ENCODE results near the gene NUAK1.

DNA sequence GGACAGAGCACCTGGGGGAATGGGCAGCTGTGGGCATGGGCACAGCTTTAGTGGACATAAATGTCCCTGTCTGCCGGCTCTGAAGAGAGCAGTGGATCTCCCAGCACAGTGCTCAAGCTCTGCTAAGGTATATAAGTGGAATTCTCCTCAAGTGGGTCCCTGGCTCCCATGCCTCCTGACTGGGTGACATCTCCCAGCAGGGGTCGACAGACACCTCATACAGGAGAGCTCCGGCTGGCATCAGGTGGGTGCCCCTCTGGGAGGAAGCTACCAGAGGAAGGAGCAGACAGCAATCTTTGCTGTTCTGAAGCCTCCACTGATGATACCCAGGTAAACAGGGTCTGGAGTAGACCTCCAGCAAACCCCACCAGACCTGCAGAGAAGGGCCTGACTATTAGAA, 25.0 kb upstream of the NUAK1 start:
- TF ChIP-seq SPI1 (IDR thresholded peaks at IDR 0.05; ENCODE audit: borderline replicate concordance, low read depth) (no peak), POLR2AphosphoS5 (IDR thresholded peaks at IDR 0.05; ENCODE audit: low read depth) (no peak), GABPA (IDR thresholded peaks at IDR 0.05; ENCODE audit: low read depth) (no peak)
- TF ChIP-seq, protein P1, sequence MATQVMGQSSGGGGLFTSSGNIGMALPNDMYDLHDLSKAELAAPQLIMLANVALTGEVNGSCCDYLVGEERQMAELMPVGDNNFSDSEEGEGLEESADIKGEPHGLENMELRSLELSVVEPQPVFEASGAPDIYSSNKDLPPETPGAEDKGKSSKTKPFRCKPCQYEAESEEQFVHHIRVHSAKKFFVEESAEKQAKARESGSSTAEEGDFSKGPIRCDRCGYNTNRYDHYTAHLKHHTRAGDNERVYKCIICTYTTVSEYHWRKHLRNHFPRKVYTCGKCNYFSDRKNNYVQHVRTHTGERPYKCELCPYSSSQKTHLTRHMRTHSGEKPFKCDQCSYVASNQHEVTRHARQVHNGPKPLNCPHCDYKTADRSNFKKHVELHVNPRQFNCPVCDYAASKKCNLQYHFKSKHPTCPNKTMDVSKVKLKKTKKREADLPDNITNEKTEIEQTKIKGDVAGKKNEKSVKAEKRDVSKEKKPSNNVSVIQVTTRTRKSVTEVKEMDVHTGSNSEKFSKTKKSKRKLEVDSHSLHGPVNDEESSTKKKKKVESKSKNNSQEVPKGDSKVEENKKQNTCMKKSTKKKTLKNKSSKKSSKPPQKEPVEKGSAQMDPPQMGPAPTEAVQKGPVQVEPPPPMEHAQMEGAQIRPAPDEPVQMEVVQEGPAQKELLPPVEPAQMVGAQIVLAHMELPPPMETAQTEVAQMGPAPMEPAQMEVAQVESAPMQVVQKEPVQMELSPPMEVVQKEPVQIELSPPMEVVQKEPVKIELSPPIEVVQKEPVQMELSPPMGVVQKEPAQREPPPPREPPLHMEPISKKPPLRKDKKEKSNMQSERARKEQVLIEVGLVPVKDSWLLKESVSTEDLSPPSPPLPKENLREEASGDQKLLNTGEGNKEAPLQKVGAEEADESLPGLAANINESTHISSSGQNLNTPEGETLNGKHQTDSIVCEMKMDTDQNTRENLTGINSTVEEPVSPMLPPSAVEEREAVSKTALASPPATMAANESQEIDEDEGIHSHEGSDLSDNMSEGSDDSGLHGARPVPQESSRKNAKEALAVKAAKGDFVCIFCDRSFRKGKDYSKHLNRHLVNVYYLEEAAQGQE (IDR thresholded peaks at IDR 0.05; ENCODE audit: insufficient replicate concordance, low read depth): no peak
- TF ChIP-seq, protein P2, sequence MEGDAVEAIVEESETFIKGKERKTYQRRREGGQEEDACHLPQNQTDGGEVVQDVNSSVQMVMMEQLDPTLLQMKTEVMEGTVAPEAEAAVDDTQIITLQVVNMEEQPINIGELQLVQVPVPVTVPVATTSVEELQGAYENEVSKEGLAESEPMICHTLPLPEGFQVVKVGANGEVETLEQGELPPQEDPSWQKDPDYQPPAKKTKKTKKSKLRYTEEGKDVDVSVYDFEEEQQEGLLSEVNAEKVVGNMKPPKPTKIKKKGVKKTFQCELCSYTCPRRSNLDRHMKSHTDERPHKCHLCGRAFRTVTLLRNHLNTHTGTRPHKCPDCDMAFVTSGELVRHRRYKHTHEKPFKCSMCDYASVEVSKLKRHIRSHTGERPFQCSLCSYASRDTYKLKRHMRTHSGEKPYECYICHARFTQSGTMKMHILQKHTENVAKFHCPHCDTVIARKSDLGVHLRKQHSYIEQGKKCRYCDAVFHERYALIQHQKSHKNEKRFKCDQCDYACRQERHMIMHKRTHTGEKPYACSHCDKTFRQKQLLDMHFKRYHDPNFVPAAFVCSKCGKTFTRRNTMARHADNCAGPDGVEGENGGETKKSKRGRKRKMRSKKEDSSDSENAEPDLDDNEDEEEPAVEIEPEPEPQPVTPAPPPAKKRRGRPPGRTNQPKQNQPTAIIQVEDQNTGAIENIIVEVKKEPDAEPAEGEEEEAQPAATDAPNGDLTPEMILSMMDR (IDR thresholded peaks at IDR 0.05; ENCODE audit: insufficient read depth, low read length): no peak
